Measurements from ENCODE around the gene ZNF273. TPM values are rescaled to one million over a fixed set of nuclear protein-coding genes. Genes with fewer than 3 reads are reported as not detected.
"Not testable (repeated sequence)": the region's sequence is repeated elsewhere in the genome, so short reads cannot be mapped to it uniquely, and the experiment has no call there.

The ZNF273 gene
- total RNA-seq, 2 donors from 2014 or later, result 5.9 to 6.7 TPM

DNA sequence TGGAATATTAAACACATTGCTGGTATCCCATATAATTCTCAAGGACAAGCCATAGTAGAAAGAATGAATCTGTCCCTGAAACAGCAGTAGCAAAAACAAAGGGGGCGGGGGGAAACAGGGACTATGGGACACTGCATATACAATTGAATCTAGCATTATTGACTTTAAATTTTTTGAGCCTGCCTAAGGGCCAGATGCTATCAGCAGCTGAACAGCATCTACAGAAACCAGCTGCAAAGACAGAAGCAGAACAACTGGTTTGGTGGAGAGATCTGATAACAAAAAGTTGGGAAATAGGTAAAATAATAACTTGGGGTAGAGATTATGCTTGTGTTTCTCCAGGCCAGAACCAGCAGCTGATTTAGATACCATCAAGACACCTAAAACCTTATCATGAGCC lies 45.7 kb downstream of the ZNF273 start:
- H3K4me1 Mint-ChIP-seq, H3K27ac Mint-ChIP-seq: not testable (repeated sequence)

DNA sequence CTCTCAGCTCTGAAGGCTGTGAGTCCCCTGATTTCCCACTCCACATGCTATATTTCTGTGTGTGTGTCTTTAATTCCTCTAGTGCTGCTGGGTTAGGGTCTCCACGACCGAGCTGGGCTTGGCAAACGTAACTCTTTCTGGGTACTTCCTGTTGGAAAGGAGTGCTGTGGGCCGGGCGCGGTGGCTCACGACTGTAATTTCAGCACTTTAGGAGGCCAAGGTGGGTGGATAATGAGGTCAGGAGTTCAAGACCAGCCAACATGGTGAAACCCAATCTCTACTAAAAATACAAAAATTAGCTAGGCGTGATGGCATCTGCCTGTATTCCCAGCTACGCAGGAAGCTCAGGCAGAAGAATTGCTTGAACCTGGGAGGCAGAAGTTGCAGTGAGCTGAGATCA lies 47.6 kb downstream of the ZNF273 start:
- not testable (repeated sequence) for DNase-seq; H3K9me3 ChIP-seq (ENCODE audit: control insufficient read depth, low read length, poor library complexity, severe bottlenecking); H3K4me1 Mint-ChIP-seq; ATAC-seq; H3K27ac Mint-ChIP-seq; H3K4me3 Mint-ChIP-seq; H3K36me3 Mint-ChIP-seq (ENCODE audit: low read depth)
- peaks cover 47% of the 10 kb centered on the region for H3K27me3 Mint-ChIP-seq

More for the DNA sequence above, 45.7 kb downstream of the ZNF273 start:
- not testable (repeated sequence) for H3K4me3 Mint-ChIP-seq; ATAC-seq; H3K9me3 ChIP-seq (ENCODE audit: control insufficient read depth, low read length, poor library complexity, severe bottlenecking); DNase-seq; H3K36me3 Mint-ChIP-seq (ENCODE audit: low read depth)
- H3K27me3 Mint-ChIP-seq, result peaks cover 60% of the 10 kb centered on the region

DNA sequence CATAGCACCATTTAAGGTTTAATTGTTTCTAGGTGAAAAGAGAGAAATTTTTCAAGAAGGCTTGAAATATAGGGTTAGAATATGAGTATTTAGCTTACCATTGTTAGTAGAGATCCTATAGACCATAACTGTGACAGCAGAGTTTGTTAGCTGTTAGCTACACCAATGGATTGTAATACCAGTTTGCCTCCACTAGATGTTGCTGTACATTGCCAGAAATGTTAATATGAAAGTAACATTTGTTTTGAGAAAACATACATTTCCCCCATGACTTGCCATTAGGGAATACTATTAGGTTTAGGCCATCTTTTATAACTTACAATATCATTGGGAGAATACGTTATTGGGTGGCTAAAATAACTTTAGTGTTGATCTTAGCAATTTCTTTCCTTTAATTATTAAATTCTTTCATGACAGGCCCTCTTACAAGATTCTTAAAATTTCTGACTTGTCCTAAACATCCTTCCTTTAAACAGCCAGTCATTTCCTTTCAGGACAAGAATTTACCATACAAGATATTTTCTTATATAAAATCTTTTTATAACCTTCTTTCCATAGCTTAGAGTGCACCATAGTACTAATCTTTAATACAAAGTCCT lies 48.3 kb downstream of the ZNF273 start:
- DNase-seq, result no peak
- H3K4me3 Mint-ChIP-seq, result no peak overlapping the region
- H3K27ac Mint-ChIP-seq, result no peak overlapping the region
- H3K4me1 Mint-ChIP-seq, result peaks cover 4% of the 10 kb centered on the region
- H3K9me3 ChIP-seq (ENCODE audit: control insufficient read depth, low read length, poor library complexity, severe bottlenecking), result no peaks in the 10 kb centered on the region
- peaks cover 41% of the 10 kb centered on the region for H3K27me3 Mint-ChIP-seq
- ATAC-seq, result peak; percentile 66
- no peaks in the 10 kb centered on the region for H3K36me3 Mint-ChIP-seq (ENCODE audit: low read depth)

- peaks cover 3% of the 10 kb centered on the region for H3K9me3 ChIP-seq (ENCODE audit: control insufficient read depth, low read length, poor library complexity, severe bottlenecking)
- no peaks in the 10 kb centered on the region for H3K4me1 Mint-ChIP-seq
- H3K4me3 Mint-ChIP-seq, result no peak overlapping the region
- DNase-seq, result no peak
- H3K36me3 Mint-ChIP-seq (ENCODE audit: low read depth), result no peaks in the 10 kb centered on the region
- no peaks in the 10 kb centered on the region for H3K27me3 Mint-ChIP-seq
- H3K27ac Mint-ChIP-seq, result no peak overlapping the region
- ATAC-seq, result no peak
Measured at GRCh38 chr7:64959072-64959747, 56.1 kb downstream of the ZNF273 start.

DNA sequence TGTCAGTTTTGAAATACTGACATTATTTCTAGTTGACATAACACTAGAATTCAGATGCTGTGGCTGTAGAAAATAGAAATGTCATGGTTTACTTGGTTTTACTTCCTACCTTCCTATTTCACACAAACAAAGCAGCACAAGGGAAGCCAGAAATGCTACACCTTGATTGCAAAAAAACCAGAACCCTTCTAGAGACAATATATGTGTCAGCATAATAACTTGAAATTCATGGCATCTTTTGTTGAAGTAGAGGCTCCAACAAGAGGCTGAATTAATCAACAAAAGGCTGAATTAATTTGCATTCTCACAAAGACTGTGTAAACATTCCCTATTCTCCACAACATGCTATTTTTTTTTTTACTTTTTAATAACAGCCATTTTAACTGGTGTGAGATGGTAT lies 62.5 kb downstream of the ZNF273 start:
- Mint-ChIP-seq H3K4me3 (no peak overlapping the region), H3K36me3 (ENCODE audit: low read depth) (no peaks in the 10 kb centered on the region), H3K27me3 (no peaks in the 10 kb centered on the region), H3K27ac (no peak overlapping the region), H3K4me1 (no peaks in the 10 kb centered on the region)
- ATAC-seq, result no peak
- no peak for DNase-seq
- H3K9me3 ChIP-seq (ENCODE audit: control insufficient read depth, low read length, poor library complexity, severe bottlenecking), result peaks cover 7% of the 10 kb centered on the region

- Mint-ChIP-seq H3K27ac (no peak overlapping the region), H3K4me1 (no peaks in the 10 kb centered on the region), H3K4me3 (no peak overlapping the region), H3K36me3 (ENCODE audit: low read depth) (peaks cover 15% of the 10 kb centered on the region), H3K27me3 (no peaks in the 10 kb centered on the region)
- H3K9me3 ChIP-seq (ENCODE audit: control insufficient read depth, low read length, poor library complexity, severe bottlenecking), result peaks cover 23% of the 10 kb centered on the region
- DNase-seq, result no peak
- ATAC-seq, result no peak
Measured at GRCh38 chr7:64978497-64979203, 75.6 kb downstream of the ZNF273 start.

Other genes with a start within 250 kb of the ZNF273 start
- 10 to 100 TPM; 13.0 to 13.5 TPM for gene ZNF107, start 237.1 kb upstream of the ZNF273 start, total RNA-seq
- 1 to 10 TPM; 7.4 to 7.6 TPM for gene ZNF138, start 108.8 kb upstream of the ZNF273 start, total RNA-seq
- 1 to 10 TPM; 1.4 to 4.4 TPM for gene ZNF117, start 87.8 kb downstream of the ZNF273 start, total RNA-seq
- gene ERV3-1, start 103.4 kb downstream of the ZNF273 start, total RNA-seq, result 10 to 100 TPM; 15.2 to 21.8 TPM

Measured in T-helper 17 cell (primary cell).